SK-N-MC (cell line): ENCODE measurements around the gene RORC.

Experiments used
- EZH2 ChIP-seq: fragments of 200-600 bp; sonication (generic); IDR thresholded peaks from one replicate; pipeline ENCODE4 v1.6.1; 2017; ENCODE audit warnings: antibody characterized with exemption
- FOXP2 ChIP-seq: optimal IDR thresholded peaks from 2 replicates; pipeline ENCODE3; 2011; ENCODE audit warnings: mild to moderate bottlenecking, moderate library complexity; ENCODE audit not compliant: insufficient read depth; ENCODE audit errors: extremely low read length, control extremely low read depth
- POLR2AphosphoS5 ChIP-seq: IDR thresholded peaks from 2 replicates; pipeline ENCODE4 v1.6.1; 2012; ENCODE audit warnings: mild to moderate bottlenecking, low read depth, low read length, borderline replicate concordance

DNA sequence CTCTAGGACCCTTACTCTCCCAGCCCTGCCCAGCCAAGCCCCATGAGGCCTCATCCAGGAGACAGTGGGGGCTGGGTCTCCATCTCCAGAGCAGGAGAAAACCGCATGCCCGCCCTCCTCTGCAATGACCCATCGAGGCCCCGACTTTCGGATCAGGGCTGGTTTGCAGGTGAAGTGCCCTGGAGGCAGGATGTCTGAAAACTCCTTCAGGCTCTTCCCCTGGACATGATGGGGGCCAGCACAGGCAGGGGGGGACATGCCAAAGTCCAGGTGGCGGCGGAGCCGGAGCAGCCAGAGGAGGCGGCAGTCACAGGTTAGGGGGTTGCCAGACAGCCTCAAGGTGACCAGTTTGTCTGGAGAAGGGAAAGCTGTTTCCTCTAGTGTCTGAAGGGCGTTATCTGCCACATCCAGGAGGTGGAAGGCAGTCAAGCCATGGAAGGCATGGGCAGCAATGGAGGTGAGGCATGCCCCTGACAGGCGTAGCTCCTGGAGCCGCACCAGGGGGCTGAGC, 30.2 kb downstream of the RORC start:
- TF ChIP-seq EZH2 (no peak), POLR2AphosphoS5 (no peak), FOXP2 (no peak)
